Left cardiac atrium (tissue), 4 donors: Measurements from ENCODE around the gene RNF220. TPM values are rescaled to one million over a fixed set of nuclear protein-coding genes. Genes with fewer than 3 reads are reported as not detected.

ENCODE experiments used
- ATAC-seq, 2 donors: fragments of 200-7000 bp; cut with Tn5 transposase; one replicate each; pipeline ENCODE4 v1.9.1; 2020; ENCODE audit warnings: mild to moderate bottlenecking in 2 of 2, moderate library complexity in 2 of 2
- DNase-seq: peaks from one replicate; pipeline ENCODE4 v3.0.0-alpha.2; 2020
- intact Hi-C, 2 donors: fragments of 100-400 bp; cut with DNase I; formaldehyde crosslinking; loops; one replicate each; pipeline versions ENCODE4 v1.14.1 to v1.15.1; 2022 to 2023
- total RNA-seq, 2 donors: library from RNA; stranded (reverse); fragmentation: NEBNext Ultra II Directional; extraction: Animal tissue kit (Norgen Biotek cat#: 25700); gene quantifications; one replicate each; pipeline ENCODE4 v1.2.1, GENCODE V29; 2021
- donor health status: DM: no; HTN: yes; CAD: no.
- donor health status: DM: no; HTN: yes; CAD: no; lungs with severe emphysema.
- donor health status: DM: yes; HTN: yes; CAD: no.
- donor health status: Dilated cardiomyopathy.

RNF220 gene
- total RNA-seq, 2 donors from 2014 or later: 67.4 to 68.9 TPM

DNA sequence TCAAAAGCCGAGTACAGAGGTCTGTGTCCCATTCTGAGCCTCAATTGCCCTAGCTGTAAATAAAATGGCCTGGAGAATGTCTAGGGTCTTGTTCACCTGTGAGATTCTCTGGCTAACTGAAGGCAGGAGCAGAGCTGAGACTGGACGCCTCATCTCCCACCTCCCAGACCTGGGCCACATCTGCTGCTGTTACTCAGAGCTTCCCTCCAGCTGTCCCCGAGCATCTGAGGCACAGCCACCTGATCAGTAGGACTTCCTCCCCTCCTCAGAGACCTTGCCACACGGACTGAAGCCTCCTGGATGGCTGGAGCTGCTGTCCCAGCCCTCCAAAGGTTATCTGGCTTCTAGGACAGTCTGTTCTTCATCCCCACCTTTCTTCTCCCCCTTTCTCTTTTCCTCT, 206.8 kb downstream of the RNF220 start:
- DNase-seq (no peak), ATAC-seq (no peak)
- intact Hi-C loops: loop anchor here in 1 of 2 donors (5.0 kb wide), 1 partner anchor 40 kb away; no protein-coding TSS in a partner anchor

GRCh38 chr1:44613941-44614340, 208.9 kb downstream of the RNF220 start:
- DNase-seq (no peak), ATAC-seq (no peak)
- intact Hi-C loops: loop anchor here in 1 of 2 donors (5.0 kb wide), 1 partner anchor 38 kb away; no protein-coding TSS in a partner anchor

GRCh38 chr1:44616284-44616990, 211.4 kb downstream of the RNF220 start:
- no peak for ATAC-seq
- intact Hi-C loops: no loop called here
- DNase-seq: no peak

GRCh38 chr1:44616991-44617702, 212.1 kb downstream of the RNF220 start:
- intact Hi-C loops: no loop called here
- DNase-seq (peak; percentile 35), ATAC-seq (peak; percentile 35 to 88)

- ATAC-seq: peak in 1 of 2 donors; percentile 17
- intact Hi-C loops: no loop called here
- no peak for DNase-seq
Measured at GRCh38 chr1:44617703-44618029, 212.6 kb downstream of the RNF220 start.

DNA sequence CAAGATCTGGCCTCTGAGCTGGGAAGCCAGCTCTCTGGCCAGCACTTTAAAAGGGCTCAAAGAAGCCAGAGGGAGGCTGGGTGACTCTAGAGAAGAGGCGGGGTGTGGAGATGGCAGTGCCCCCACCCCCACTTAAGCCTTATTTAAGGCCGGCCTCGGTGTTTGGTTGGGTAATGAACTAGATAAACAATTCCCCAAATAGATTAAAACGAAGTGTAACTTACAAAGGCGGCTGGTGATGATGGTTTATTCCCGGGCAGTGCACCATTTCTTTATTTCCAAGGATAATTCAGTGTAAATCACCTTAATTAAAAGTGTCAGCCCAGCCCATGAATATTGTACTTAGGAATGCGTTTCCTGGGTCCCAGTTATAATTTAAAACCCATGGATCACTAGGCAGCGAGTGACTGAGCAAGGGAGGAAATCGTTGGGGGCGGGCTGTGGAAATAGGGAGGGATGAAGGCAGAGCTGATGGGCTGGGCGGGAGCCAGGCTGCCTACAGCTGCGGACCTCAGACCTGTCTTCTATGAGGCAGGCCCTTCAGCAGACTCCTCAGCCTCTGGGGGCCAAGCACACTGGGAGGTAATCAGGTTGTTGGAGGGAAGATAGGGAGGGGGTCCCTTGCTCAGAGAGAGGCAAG, 214.3 kb downstream of the RNF220 start:
- no peak for ATAC-seq
- intact Hi-C loops: no loop called here
- no peak for DNase-seq

DNA sequence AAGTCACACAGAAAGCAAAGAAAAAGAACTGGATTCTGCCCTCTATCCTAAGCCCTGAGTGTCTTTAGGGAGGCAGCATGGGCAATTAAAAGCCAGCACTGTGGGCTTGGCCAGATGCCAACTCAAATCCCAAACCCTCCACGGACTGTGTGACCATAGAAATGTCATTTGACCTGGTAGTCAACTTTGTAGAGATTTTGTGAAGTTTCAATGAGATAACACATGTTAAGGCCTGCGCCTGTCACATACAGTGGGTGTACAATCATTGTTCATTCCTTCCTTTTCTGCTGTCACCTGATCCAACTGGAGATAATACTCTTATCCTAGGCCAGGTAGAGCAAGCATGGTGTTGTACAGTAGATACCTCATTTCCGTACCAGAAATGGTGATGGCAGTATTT, 215.0 kb downstream of the RNF220 start:
- DNase-seq: no peak
- intact Hi-C loops: no loop called here

DNA sequence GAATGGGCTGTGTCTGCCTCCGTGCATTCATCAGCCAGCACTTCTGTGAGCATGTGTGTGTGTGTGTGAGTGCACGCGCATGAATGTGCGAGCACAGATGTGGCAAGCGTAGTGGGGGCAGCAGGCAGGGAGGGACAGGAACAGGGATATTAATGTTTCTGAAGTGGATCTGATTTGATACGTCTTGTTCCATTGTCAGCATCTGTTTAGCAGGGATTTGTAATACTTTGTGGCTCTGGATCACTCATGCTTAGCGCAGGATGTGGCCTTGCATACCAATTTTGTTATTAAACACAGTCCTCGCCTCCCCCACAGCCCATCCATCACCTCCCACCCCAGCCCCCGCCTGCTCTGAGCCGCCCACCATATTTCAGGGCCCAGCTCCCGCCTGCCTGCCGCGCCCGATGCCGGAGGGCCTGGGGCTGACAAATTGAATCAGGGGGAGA, 216.8 kb downstream of the RNF220 start:
- DNase-seq (no peak), ATAC-seq (no peak)
- intact Hi-C loops: no loop called here

More for the DNA sequence above, 215.0 kb downstream of the RNF220 start:
- no peak for ATAC-seq

GRCh38 chr1:44624268-44624901, 219.3 kb downstream of the RNF220 start:
- ATAC-seq: no peak
- no peak for DNase-seq
- intact Hi-C loops: no loop called here

DNA sequence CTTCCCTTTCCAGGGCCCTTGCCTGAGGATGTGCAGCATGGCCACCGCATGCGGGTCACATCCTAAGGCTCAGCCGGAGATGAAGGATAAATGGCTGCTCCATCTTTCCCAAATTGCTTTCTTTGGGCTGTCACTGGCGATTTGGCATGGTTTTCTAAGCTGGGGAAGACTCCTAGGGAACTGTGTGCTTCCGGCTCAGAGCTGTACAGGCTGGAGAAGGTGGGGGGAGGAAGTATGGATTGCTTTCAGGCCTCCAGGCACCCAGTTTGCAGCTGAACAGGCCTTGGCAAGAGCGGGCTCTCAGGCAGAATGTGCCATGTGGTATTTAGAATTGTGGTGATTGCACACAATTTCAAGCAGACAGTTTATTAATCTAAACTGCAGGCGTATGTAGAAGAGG, 220.3 kb downstream of the RNF220 start:
- no peak for DNase-seq
- ATAC-seq: no peak
- intact Hi-C loops: no loop called here

DNA sequence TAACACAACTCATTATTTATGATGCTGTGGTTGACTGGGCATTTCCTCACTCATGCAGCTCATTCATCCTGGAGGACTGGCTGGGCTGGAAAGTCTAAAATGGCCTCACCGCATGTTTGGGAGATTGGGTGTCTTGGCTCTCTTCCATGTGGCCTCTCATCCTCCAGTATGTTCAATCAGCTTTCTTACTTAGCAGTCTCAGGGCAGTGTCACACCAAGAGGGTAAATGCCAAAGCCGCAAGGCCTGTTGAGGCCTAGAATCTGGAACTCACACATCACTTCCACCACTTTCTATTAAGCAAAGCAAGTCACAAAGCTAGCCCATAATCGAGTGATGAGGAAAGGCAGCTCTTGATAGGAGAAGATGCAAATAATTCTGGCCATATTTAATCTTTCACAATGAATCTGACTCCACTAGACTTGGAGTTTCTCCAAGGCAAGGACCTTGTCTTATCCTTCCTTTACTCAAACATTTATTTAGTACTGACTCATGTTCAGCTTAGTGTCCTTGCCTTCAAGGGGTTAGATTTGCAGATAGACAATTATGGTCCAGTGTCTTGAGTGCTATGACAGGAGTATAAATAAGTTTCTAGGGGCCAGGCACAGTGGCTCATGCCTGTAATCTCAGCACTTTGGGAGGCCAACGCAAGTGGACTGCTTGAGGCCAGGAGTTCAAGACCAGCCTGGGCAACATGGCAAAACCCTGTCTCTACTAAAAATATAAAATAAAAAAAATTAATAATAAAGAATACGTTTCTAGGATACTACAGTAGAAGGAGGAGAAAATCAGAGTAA, 224.1 kb downstream of the RNF220 start:
- DNase-seq (no peak), ATAC-seq (no peak)
- intact Hi-C loops: no loop called here

- DNase-seq (no peak), ATAC-seq (no peak)
- intact Hi-C loops: no loop called here
Measured at GRCh38 chr1:44630116-44630515, 225.1 kb downstream of the RNF220 start.

DNA sequence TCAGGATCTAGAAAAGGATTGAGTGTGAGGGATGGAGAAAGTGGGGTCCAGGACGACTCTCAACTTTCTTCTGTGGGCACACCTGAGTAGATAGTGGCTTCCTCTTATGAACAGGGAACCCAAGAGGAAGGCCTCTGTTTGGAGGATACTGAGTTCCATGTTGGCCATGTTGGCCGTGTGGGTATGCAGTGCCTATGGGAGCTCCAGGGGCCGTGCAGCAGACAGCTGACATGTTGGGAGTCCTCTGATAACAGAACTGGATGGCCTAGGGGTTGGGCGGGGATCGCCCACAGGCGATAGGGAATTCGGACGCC, 226.2 kb downstream of the RNF220 start:
- ATAC-seq (no peak), DNase-seq (no peak)
- intact Hi-C loops: no loop called here

GRCh38 chr1:44631647-44632539, 226.8 kb downstream of the RNF220 start:
- DNase-seq: peak; percentile 93
- intact Hi-C loops: no loop called here
- ATAC-seq: peak; percentile 90 to 94

GRCh38 chr1:44632598-44632997, 227.5 kb downstream of the RNF220 start:
- intact Hi-C loops: no loop called here
- DNase-seq: no peak
- ATAC-seq: peak in 1 of 2 donors; percentile 2

GRCh38 chr1:44634606-44635189, 229.6 kb downstream of the RNF220 start:
- ATAC-seq (no peak), DNase-seq (no peak)
- intact Hi-C loops: no loop called here

DNA sequence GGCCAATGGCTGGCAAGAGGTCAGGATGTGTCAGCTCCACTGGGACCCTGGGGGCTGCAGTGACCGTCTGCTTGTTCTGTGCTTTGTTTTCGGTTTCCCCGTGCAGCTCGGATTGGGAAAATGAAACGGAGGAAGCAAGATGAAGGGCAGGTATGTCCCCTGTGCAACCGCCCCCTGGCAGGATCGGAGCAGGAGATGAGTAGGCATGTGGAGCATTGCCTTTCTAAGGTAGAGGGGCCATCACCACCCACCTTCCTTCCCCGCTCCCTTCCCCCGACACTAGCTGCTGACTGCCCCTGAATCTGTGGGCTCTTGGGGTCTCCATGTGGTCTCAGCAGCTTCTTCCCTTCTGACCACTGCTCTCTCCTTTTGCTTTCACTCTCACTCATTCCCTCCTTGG, 230.4 kb downstream of the RNF220 start:
- DNase-seq (no peak), ATAC-seq (no peak)
- intact Hi-C loops: no loop called here
